Activated naive CD4-positive, alpha-beta T cell treated with anti-CD3 and anti-CD28 coated beads for 36 hours (primary cell): ENCODE results near the gene RPS6KA1. TPM values are rescaled to one million over a fixed set of nuclear protein-coding genes. Genes with fewer than 3 reads are reported as not detected.
"Not testable (repeated sequence)": the region's sequence is repeated elsewhere in the genome, so short reads cannot be mapped to it uniquely, and the experiment has no call there.

ENCODE experiments used
- CTCF ChIA-PET: fragments of 350-600 bp; sonication (Branson Sonifier 250); formaldehyde crosslinking; loops from one replicate; lab custom pipeline; 2021; ENCODE audit warnings: antibody characterized with exemption; lab: Charles Lee
- DNase-seq: peaks from one replicate; pipeline ENCODE4 v3.0.0-alpha.2; 2020
- H3K27ac Mint-ChIP-seq: one replicate; pipeline ENCODE4 v1.8.0; 2021; ENCODE audit warnings: mild to moderate bottlenecking, mixed read lengths
- H3K27me3 Mint-ChIP-seq: one replicate; pipeline ENCODE4 v1.8.0; 2021; ENCODE audit warnings: low read depth, mixed read lengths
- H3K36me3 Mint-ChIP-seq: one replicate; pipeline ENCODE4 v1.8.0; 2021; ENCODE audit warnings: low read depth, mixed read lengths
- H3K4me1 Mint-ChIP-seq: one replicate; pipeline ENCODE4 v1.8.0; 2021; ENCODE audit warnings: low read depth, mixed read lengths
- H3K4me3 Mint-ChIP-seq: one replicate; pipeline ENCODE4 v1.8.0; 2021; ENCODE audit warnings: mild to moderate bottlenecking, moderate library complexity, mixed read lengths
- H3K9me3 Mint-ChIP-seq: one replicate; pipeline ENCODE4 v1.8.0; 2021; ENCODE audit warnings: mixed read lengths
- intact Hi-C: fragments of 100-400 bp; cut with micrococcal nuclease; formaldehyde crosslinking; loops from one replicate; pipeline ENCODE4 v1.15.1; 2023
- microRNA-seq: library from miRNA; unstranded; fragments of <30 nt; microRNA quantifications from one replicate; pipeline ENCODE4 v1.2.0, GENCODE V29; 2022; ENCODE audit warnings: borderline microRNAs expressed, borderline replicate concordance
- total RNA-seq, 2 experiments: library from RNA; stranded (reverse); gene quantifications; one replicate each; pipeline ENCODE4 v1.2.3, GENCODE V29; 2021

The RPS6KA1 gene
- total RNA-seq, 2 experiments from 2014 or later: 83.5 to 86.4 TPM

- no peak for DNase-seq
- no peak overlapping the region for H3K4me3 Mint-ChIP-seq
Observed at GRCh38 chr1:26608895-26609294, 79.3 kb downstream of the RPS6KA1 start.

GRCh38 chr1:26610781-26611180 lies 81.2 kb downstream of the RPS6KA1 start:
- no peak overlapping the region for H3K27ac Mint-ChIP-seq
- no peak overlapping the region for H3K4me3 Mint-ChIP-seq
- H3K27me3 Mint-ChIP-seq: no peaks in the 10 kb centered on the region
- intact Hi-C loops: no loop called here
- peaks cover 4% of the 10 kb centered on the region for H3K4me1 Mint-ChIP-seq
- H3K36me3 Mint-ChIP-seq: no peaks in the 10 kb centered on the region
- H3K9me3 Mint-ChIP-seq: no peaks in the 10 kb centered on the region
- CTCF ChIA-PET: interaction anchor here (1.9 kb wide), 1 partner anchor 66 kb away, joined by 10 read pairs; no protein-coding TSS in a partner anchor
- no peak for DNase-seq

More at GRCh38 chr1:26608895-26609294, 79.3 kb downstream of the RPS6KA1 start:
- Mint-ChIP-seq H3K36me3 (no peaks in the 10 kb centered on the region), H3K27ac (no peak overlapping the region), H3K27me3 (peaks cover under 1% of the 10 kb centered on the region), H3K9me3 (no peaks in the 10 kb centered on the region), H3K4me1 (no peaks in the 10 kb centered on the region)
- CTCF ChIA-PET: interaction anchor here (0.6 to 0.7 kb wide), 3 partner anchors 163 to 172 kb away, joined by 3 to 4 read pairs (median 3); no protein-coding TSS in a partner anchor
- intact Hi-C loops: loop anchor here (10.0 kb wide), 1 partner anchor 386 kb away; the partner anchor contains the start of gene TRNP1

GRCh38 chr1:26612627-26613026 lies 83.1 kb downstream of the RPS6KA1 start:
- intact Hi-C loops, H3K4me1 Mint-ChIP-seq, H3K9me3 Mint-ChIP-seq, H3K27me3 Mint-ChIP-seq, H3K4me3 Mint-ChIP-seq, H3K27ac Mint-ChIP-seq, H3K36me3 Mint-ChIP-seq, DNase-seq: not testable (repeated sequence)
- CTCF ChIA-PET: interaction anchor here (1.0 to 1.1 kb wide), 2 partner anchors 197 to 630 kb away, joined by 3 read pairs; no protein-coding TSS in a partner anchor

- no peaks in the 10 kb centered on the region for H3K36me3 Mint-ChIP-seq
- H3K27ac Mint-ChIP-seq: no peak overlapping the region
- H3K4me3 Mint-ChIP-seq: no peak overlapping the region
- no peaks in the 10 kb centered on the region for H3K27me3 Mint-ChIP-seq
- DNase-seq: no peak
- intact Hi-C loops: no loop called here
- no peaks in the 10 kb centered on the region for H3K9me3 Mint-ChIP-seq
- CTCF ChIA-PET: interaction anchor here (0.6 to 2.2 kb wide), 7 partner anchors 10 to 288 kb away, joined by 3 to 13 read pairs (median 6); no protein-coding TSS in a partner anchor
- peaks cover 19% of the 10 kb centered on the region for H3K4me1 Mint-ChIP-seq
Observed at GRCh38 chr1:26614655-26615411, 85.3 kb downstream of the RPS6KA1 start.

- Mint-ChIP-seq H3K9me3 (no peaks in the 10 kb centered on the region), H3K4me3 (no peak overlapping the region), H3K27ac (no peak overlapping the region), H3K27me3 (no peaks in the 10 kb centered on the region), H3K4me1 (peaks cover 26% of the 10 kb centered on the region), H3K36me3 (no peaks in the 10 kb centered on the region)
- DNase-seq: no peak
- CTCF ChIA-PET: no interaction called here
- intact Hi-C loops: no loop called here
Observed at GRCh38 chr1:26616881-26617280, 87.3 kb downstream of the RPS6KA1 start.

GRCh38 chr1:26618561-26618960 lies 89.0 kb downstream of the RPS6KA1 start:
- intact Hi-C loops: no loop called here
- CTCF ChIA-PET: interaction anchor here (0.7 to 0.9 kb wide), 3 partner anchors 17 to 110 kb away, joined by 3 to 5 read pairs (median 3); no protein-coding TSS in a partner anchor
- H3K27ac Mint-ChIP-seq: no peak overlapping the region

More at GRCh38 chr1:26618561-26618960, 89.0 kb downstream of the RPS6KA1 start:
- Mint-ChIP-seq H3K4me1 (peaks cover 27% of the 10 kb centered on the region), H3K27me3 (no peaks in the 10 kb centered on the region), H3K9me3 (no peaks in the 10 kb centered on the region), H3K4me3 (no peak overlapping the region), H3K36me3 (no peaks in the 10 kb centered on the region)
- DNase-seq: no peak

Small RNA genes within 50 kb of the gene (microRNA-seq; reads per million reads assigned to microRNA genes)
- gene MIR1976: not detected

Other genes with a start within 250 kb of the RPS6KA1 start
- 100 to 1,000 TPM; 130 to 132 TPM for gene SH3BGRL3, start 249.7 kb upstream of the RPS6KA1 start, total RNA-seq
- 10 to 100 TPM; 26.4 to 26.9 TPM for gene UBXN11, start 223.1 kb upstream of the RPS6KA1 start, total RNA-seq
- gene CD52, start 211.8 kb upstream of the RPS6KA1 start, total RNA-seq: 100 to 1,000 TPM; 129 to 141 TPM
- gene CRYBG2, start 175.6 kb upstream of the RPS6KA1 start, total RNA-seq: under 1 TPM; 0.37 to 0.72 TPM
- gene ZNF683, start 157.0 kb upstream of the RPS6KA1 start, total RNA-seq: not detected
- not detected for gene LIN28A, start 118.9 kb upstream of the RPS6KA1 start, total RNA-seq
- gene DHDDS, start 97.4 kb upstream of the RPS6KA1 start, total RNA-seq: 10 to 100 TPM; 26.2 to 26.3 TPM
- gene HMGN2, start 57.3 kb upstream of the RPS6KA1 start, total RNA-seq: 100 to 1,000 TPM; 883 to 886 TPM
- 10 to 100 TPM; 65.0 to 65.9 TPM for gene ARID1A, start 166.3 kb downstream of the RPS6KA1 start, total RNA-seq